Activated CD8-positive, alpha-beta memory T cell treated with anti-CD3 and anti-CD28 coated beads, Interleukin-2, amount 10 ng/mL, durations not matched to agents 7 days and 5 days (primary cell): ENCODE measurements around the gene ATRN. TPM values are rescaled to one million over a fixed set of nuclear protein-coding genes. Genes with fewer than 3 reads are reported as not detected.

Experiments
- ATAC-seq: fragments of 150-1000 bp; cut with Tn5 transposase; one replicate; pipeline ENCODE4 v1.10.0; 2021; ENCODE audit warnings: moderate library complexity
- CTCF ChIA-PET: fragments of 350-600 bp; sonication (Branson Sonifier 250); formaldehyde crosslinking; loops from one replicate; lab custom pipeline; 2021; ENCODE audit warnings: antibody characterized with exemption; lab: Charles Lee
- DNase-seq: peaks from one replicate; pipeline ENCODE4 v3.0.0-alpha.2; 2020
- H3K27ac Mint-ChIP-seq: one replicate; pipeline ENCODE4 v1.8.0; 2021; ENCODE audit warnings: mild to moderate bottlenecking, mixed read lengths
- H3K27me3 Mint-ChIP-seq: one replicate; pipeline ENCODE4 v1.8.0; 2021; ENCODE audit warnings: mixed read lengths
- H3K36me3 Mint-ChIP-seq: one replicate; pipeline ENCODE4 v1.8.0; 2021; ENCODE audit warnings: mild to moderate bottlenecking, mixed read lengths
- H3K4me1 Mint-ChIP-seq: one replicate; pipeline ENCODE4 v1.8.0; 2021; ENCODE audit warnings: mixed read lengths
- H3K4me3 Mint-ChIP-seq: one replicate; pipeline ENCODE4 v1.8.0; 2021; ENCODE audit warnings: mild to moderate bottlenecking, moderate library complexity, mixed read lengths
- H3K9me3 Mint-ChIP-seq: one replicate; pipeline ENCODE4 v1.8.0; 2022; ENCODE audit warnings: low read depth, mixed read lengths
- total RNA-seq, 2 experiments: library from RNA; stranded (reverse); gene quantifications; one replicate each; pipeline ENCODE4 v1.2.3, GENCODE V29; 2021

The ATRN gene
- total RNA-seq, 2 experiments from 2014 or later = 8.1 to 9.0 TPM

- Mint-ChIP-seq H3K4me3 (no peak overlapping the region), H3K4me1 (peaks cover 6% of the 10 kb centered on the region), H3K27ac (no peak overlapping the region), H3K27me3 (peaks cover 71% of the 10 kb centered on the region), H3K9me3 (no peaks in the 10 kb centered on the region), H3K36me3 (no peaks in the 10 kb centered on the region)
- ATAC-seq = no peak
- DNase-seq = no peak
- CTCF ChIA-PET = interaction anchor here (0.9 to 9.8 kb wide), 2 partner anchors 15 to 29 kb away, joined by 4 to 122 read pairs; no protein-coding TSS in a partner anchor
Measured at GRCh38 chr20:3679749-3680700, 209.2 kb downstream of the ATRN start.

GRCh38 chr20:3680701-3681351 lies 210.0 kb downstream of the ATRN start:
- Mint-ChIP-seq H3K27me3 (peaks cover 68% of the 10 kb centered on the region), H3K36me3 (no peaks in the 10 kb centered on the region), H3K27ac (no peak overlapping the region), H3K4me3 (no peak overlapping the region), H3K9me3 (no peaks in the 10 kb centered on the region), H3K4me1 (peaks cover 6% of the 10 kb centered on the region)
- no peak for DNase-seq
- ATAC-seq = no peak
- CTCF ChIA-PET = interaction anchor here (1.4 to 9.8 kb wide), 2 partner anchors 8 to 28 kb away, joined by 3 to 122 read pairs; no protein-coding TSS in a partner anchor

DNA sequence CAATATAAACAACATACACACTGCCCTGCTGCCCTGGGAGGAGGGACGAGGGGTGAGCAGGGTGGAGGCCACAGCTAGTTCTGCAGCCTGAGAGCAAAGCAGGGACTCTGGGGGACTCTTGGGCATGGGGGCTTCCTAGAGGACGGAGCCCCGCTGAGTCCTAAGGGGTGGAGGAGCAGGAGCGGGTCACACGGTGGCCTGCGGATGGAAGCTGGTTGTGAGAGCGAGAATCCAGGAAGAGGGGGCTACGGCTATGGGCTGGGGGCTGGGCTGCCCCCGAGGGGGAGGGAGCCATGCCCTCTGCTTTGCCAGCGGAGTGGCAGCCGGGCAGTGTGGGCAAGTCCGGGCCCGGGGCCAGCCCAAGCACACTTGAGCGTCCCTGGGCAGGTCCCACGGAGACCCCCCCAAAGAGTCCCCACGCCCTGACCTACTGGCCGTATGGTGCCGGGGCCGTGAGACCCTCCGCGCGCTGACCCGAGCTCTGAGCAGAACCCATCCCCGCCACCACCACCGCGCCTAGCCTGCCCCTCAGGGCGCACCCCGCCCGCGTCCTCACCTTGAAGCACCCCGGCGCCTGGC lies 210.6 kb downstream of the ATRN start:
- CTCF ChIA-PET = interaction anchor here (1.4 to 9.8 kb wide), 2 partner anchors 9 to 28 kb away, joined by 3 to 122 read pairs; no protein-coding TSS in a partner anchor
- H3K27me3 Mint-ChIP-seq = peaks cover 71% of the 10 kb centered on the region

GRCh38 chr20:3681931-3682781 lies 211.3 kb downstream of the ATRN start, which contains the start of gene ADAM33:
ADAM33 (minus strand) TSS chr20:3682010; CDS start chr20:3682004, 6 bp downstream.
- no peak within 1 kb of the TSS for H3K27ac Mint-ChIP-seq
- no peak for ATAC-seq
- CTCF ChIA-PET = interaction anchor here (0.8 to 9.8 kb wide), 3 partner anchors 10 to 29 kb away, joined by 3 to 122 read pairs (median 3); no protein-coding TSS in a partner anchor

More for the DNA sequence above, 210.6 kb downstream of the ATRN start:
- Mint-ChIP-seq H3K4me3 (no peak overlapping the region), H3K9me3 (no peaks in the 10 kb centered on the region), H3K27ac (no peak overlapping the region), H3K4me1 (peaks cover 6% of the 10 kb centered on the region), H3K36me3 (no peaks in the 10 kb centered on the region)
- DNase-seq (no peak), ATAC-seq (no peak)

GRCh38 chr20:3685341-3685740 lies 214.5 kb downstream of the ATRN start:
- CTCF ChIA-PET = interaction anchor here (1.0 to 3.8 kb wide), 3 partner anchors 8 to 27 kb away, joined by 3 to 23 read pairs (median 4); no protein-coding TSS in a partner anchor
- Mint-ChIP-seq H3K4me1 (peaks cover 2% of the 10 kb centered on the region), H3K4me3 (no peak overlapping the region), H3K9me3 (no peaks in the 10 kb centered on the region), H3K27ac (no peak overlapping the region), H3K36me3 (no peaks in the 10 kb centered on the region), H3K27me3 (peaks cover 53% of the 10 kb centered on the region)
- no peak for DNase-seq
- no peak for ATAC-seq

More at GRCh38 chr20:3681931-3682781, 211.3 kb downstream of the ATRN start, which contains the start of gene ADAM33:
- Mint-ChIP-seq H3K36me3 (no peaks in the 10 kb centered on the region), H3K9me3 (no peaks in the 10 kb centered on the region), H3K4me1 (peaks cover 2% of the 10 kb centered on the region), H3K4me3 (no peak within 1 kb of the TSS), H3K27me3 (peaks cover 71% of the 10 kb centered on the region)
- no peak for DNase-seq

DNA sequence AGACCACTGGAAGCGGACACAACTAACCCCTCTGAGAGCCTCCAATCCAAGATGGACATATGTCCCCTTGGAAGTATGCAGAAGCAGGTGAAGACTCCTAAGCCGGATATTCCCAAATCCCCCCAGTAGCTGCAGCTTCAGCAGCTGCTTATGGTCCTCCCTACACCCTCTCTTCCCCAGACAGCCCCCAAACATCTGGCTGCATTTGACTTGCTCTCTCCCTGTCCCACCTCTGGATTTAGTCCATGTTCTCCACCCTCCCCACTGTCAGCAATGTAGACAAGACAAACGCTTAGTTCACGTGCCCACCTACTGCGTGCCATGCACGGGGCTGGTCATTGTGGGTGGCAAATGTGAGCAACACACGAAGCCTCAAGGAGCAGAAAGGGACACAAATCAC lies 215.6 kb downstream of the ATRN start:
- ATAC-seq = no peak
- CTCF ChIA-PET = interaction anchor here (3.8 kb wide), 1 partner anchor 9 kb away, joined by 23 read pairs; no protein-coding TSS in a partner anchor
- Mint-ChIP-seq H3K4me3 (no peak overlapping the region), H3K4me1 (peaks cover 2% of the 10 kb centered on the region), H3K27ac (no peak overlapping the region), H3K9me3 (no peaks in the 10 kb centered on the region), H3K36me3 (no peaks in the 10 kb centered on the region), H3K27me3 (peaks cover 43% of the 10 kb centered on the region)
- no peak for DNase-seq

DNA sequence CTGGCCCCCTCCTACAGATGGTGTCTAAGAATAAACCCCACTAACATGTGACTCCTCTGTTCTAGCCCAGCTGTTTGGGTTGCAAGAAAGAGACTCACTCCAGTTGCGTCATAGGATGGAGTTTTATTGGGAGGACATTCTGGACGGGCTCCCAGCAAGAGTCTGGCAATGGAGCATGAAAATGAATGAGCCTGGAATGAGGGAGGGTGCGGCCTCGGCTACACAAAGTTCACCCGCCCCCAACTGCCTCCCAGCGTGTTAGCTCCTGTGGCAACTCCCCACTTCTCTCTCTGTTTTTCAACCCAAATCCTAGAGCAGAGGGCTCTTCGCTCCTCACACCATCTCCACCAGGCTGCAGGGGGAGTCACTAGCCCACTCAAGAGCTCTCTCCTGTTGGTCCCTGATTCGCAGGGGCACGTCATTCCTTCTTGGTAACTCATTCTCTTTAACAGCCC lies 216.1 kb downstream of the ATRN start:
- Mint-ChIP-seq H3K27me3 (peaks cover 38% of the 10 kb centered on the region), H3K27ac (no peak overlapping the region), H3K4me3 (no peak overlapping the region), H3K9me3 (no peaks in the 10 kb centered on the region), H3K4me1 (peaks cover 2% of the 10 kb centered on the region), H3K36me3 (no peaks in the 10 kb centered on the region)
- ATAC-seq (no peak), DNase-seq (no peak)
- CTCF ChIA-PET = interaction anchor here (3.8 kb wide), 1 partner anchor 10 kb away, joined by 23 read pairs; no protein-coding TSS in a partner anchor

DNA sequence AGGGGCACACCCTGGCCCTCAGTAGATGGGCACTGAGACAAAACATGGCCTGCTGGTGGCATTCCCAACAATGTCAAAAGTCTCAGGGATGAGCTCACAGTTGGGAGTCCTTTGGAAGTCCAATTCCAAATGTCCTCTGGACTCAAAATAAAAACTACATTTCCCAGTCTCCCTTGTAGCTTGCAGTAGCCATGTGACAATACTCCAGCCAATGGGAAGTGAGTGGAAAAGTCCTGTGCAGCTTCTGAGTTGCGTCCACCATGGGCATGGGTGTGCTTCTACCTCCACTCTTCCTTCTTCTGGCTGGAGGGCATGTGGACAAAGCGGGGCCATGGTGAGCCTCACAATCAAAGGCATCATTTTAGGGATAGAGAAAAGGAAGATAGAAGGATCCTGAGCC lies 216.8 kb downstream of the ATRN start:
- CTCF ChIA-PET = interaction anchor here (1.6 to 3.8 kb wide), 2 partner anchors 10 to 11 kb away, joined by 5 to 23 read pairs; no protein-coding TSS in a partner anchor
- ATAC-seq (no peak), DNase-seq (no peak)
- peaks cover 33% of the 10 kb centered on the region for H3K27me3 Mint-ChIP-seq
- H3K9me3 Mint-ChIP-seq = no peaks in the 10 kb centered on the region
- H3K4me1 Mint-ChIP-seq = no peaks in the 10 kb centered on the region
- H3K4me3 Mint-ChIP-seq = no peak overlapping the region
- H3K36me3 Mint-ChIP-seq = no peaks in the 10 kb centered on the region
- H3K27ac Mint-ChIP-seq = no peak overlapping the region

- ATAC-seq = no peak
- no peaks in the 10 kb centered on the region for H3K9me3 Mint-ChIP-seq
- CTCF ChIA-PET = no interaction called here
- peaks cover 16% of the 10 kb centered on the region for H3K27me3 Mint-ChIP-seq
- H3K4me3 Mint-ChIP-seq = no peak overlapping the region
- H3K27ac Mint-ChIP-seq = no peak overlapping the region
- no peaks in the 10 kb centered on the region for H3K36me3 Mint-ChIP-seq
- DNase-seq = no peak
- no peaks in the 10 kb centered on the region for H3K4me1 Mint-ChIP-seq
Measured at GRCh38 chr20:3689978-3690377, 219.2 kb downstream of the ATRN start.

- Mint-ChIP-seq H3K4me3 (no peak overlapping the region), H3K27ac (no peak overlapping the region), H3K27me3 (peaks cover 13% of the 10 kb centered on the region), H3K36me3 (no peaks in the 10 kb centered on the region), H3K9me3 (no peaks in the 10 kb centered on the region), H3K4me1 (no peaks in the 10 kb centered on the region)
- CTCF ChIA-PET = interaction anchor here (2.3 kb wide), 1 partner anchor 20 kb away, joined by 9 read pairs; no protein-coding TSS in a partner anchor
- DNase-seq (no peak), ATAC-seq (no peak)
Measured at GRCh38 chr20:3690413-3690812, 219.6 kb downstream of the ATRN start.

GRCh38 chr20:3691306-3691705 lies 220.5 kb downstream of the ATRN start:
- Mint-ChIP-seq H3K9me3 (no peaks in the 10 kb centered on the region), H3K4me1 (no peaks in the 10 kb centered on the region), H3K4me3 (no peak overlapping the region), H3K27ac (no peak overlapping the region), H3K36me3 (no peaks in the 10 kb centered on the region), H3K27me3 (peaks cover 6% of the 10 kb centered on the region)
- CTCF ChIA-PET = interaction anchor here (2.3 kb wide), 1 partner anchor 20 kb away, joined by 9 read pairs; no protein-coding TSS in a partner anchor
- ATAC-seq = no peak
- DNase-seq = no peak

DNA sequence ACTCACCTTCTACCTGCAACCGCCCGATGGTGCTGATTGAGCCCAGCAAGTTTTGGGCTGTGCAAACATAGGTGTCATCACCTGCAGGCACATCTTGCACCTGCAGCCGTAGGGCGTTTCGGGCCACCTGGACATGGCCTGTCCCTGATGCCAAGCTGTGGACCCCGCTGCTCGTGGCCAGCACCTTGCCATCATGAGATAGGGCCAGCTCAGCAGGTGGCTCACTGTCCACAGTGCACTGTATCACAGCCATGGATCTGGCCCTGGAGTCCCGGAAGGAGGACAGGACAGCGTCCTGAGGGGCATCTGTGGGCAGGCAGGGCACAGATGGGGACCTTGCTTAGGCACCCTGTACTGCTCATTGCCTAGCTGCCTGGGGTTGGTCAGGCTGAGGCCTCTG lies 221.1 kb downstream of the ATRN start:
- H3K4me3 Mint-ChIP-seq = no peak overlapping the region
- no peaks in the 10 kb centered on the region for H3K36me3 Mint-ChIP-seq
- no peak overlapping the region for H3K27ac Mint-ChIP-seq
- no peak for DNase-seq
- H3K4me1 Mint-ChIP-seq = no peaks in the 10 kb centered on the region
- no peaks in the 10 kb centered on the region for H3K9me3 Mint-ChIP-seq
- ATAC-seq = no peak
- CTCF ChIA-PET = interaction anchor here (1.3 to 2.3 kb wide), 2 partner anchors 15 to 19 kb away, joined by 3 to 9 read pairs; no protein-coding TSS in a partner anchor
- H3K27me3 Mint-ChIP-seq = peaks cover 3% of the 10 kb centered on the region
